ENCODE results near the gene S100A14.
A peak's percentile ranks its signal among the peaks of the same experiment; 100 is the strongest.

Gene S100A14

GRCh38 chr1:153566414-153567371 lies 49.4 kb downstream of the S100A14 start:
- H3K4me3 ChIP-seq (replicated peaks; ENCODE audit: insufficient read depth, low read length) = no peak overlapping the region
- TF ChIP-seq SPI1 (IDR thresholded peaks at IDR 0.05; ENCODE audit: borderline replicate concordance, low read depth) (0 out of 2 replicates have a peak, but pooled peaks have one; percentile 10), CTCF (IDR thresholded peaks at IDR 0.05; ENCODE audit: insufficient read depth, low read length) (no peak), POLR2AphosphoS5 (IDR thresholded peaks at IDR 0.05; ENCODE audit: low read depth) (peak; percentile 82)
- peak overlapping the region; percentile 79 for H3K27ac ChIP-seq (replicated peaks)
- peak; percentile 97 for DNase-seq (ENCODE audit: low read depth in 1 of 2, low spot score in 1 of 2)
- no peaks in the 10 kb centered on the region for H3K27me3 ChIP-seq (ENCODE audit: insufficient read depth, poor library complexity, severe bottlenecking)

- Histone ChIP-seq H3K4me3 (replicated peaks; ENCODE audit: insufficient read depth, low read length) (no peak within 1 kb of the TSS), H3K27ac (replicated peaks) (peak within 1 kb of the TSS; percentile 79), H3K27me3 (ENCODE audit: insufficient read depth, poor library complexity, severe bottlenecking) (no peaks in the 10 kb centered on the region)
- TF ChIP-seq GABPA (IDR thresholded peaks at IDR 0.05; ENCODE audit: low read depth) = no peak
- TF ChIP-seq POLR2AphosphoS5 (IDR thresholded peaks at IDR 0.05; ENCODE audit: low read depth) = no peak
- TF ChIP-seq REST (IDR thresholded peaks at IDR 0.05; ENCODE audit: insufficient replicate concordance, low read depth) = no peak
- no peak for TF ChIP-seq SPI1 (IDR thresholded peaks at IDR 0.05; ENCODE audit: borderline replicate concordance, low read depth)
- TF ChIP-seq CTCF (IDR thresholded peaks at IDR 0.05; ENCODE audit: insufficient read depth, low read length) = no peak
- peak; percentile 55 to 70 for DNase-seq (ENCODE audit: low read depth in 1 of 2, low spot score in 1 of 2)
Measured at GRCh38 chr1:153565529-153566374, 50.4 kb downstream of the S100A14 start, which contains the start of gene S100A2. S100A2 (minus strand) TSS chr1:153565844; CDS start chr1:153563877, 1,967 bp downstream.
